Activated CD4-positive, alpha-beta T cell treated with anti-CD3 and anti-CD28 coated beads, Interleukin-2, amount 10 ng/mL, durations not matched to agents 7 days and 5 days (primary cell): ENCODE measurements around the gene ZNF689. TPM values are rescaled to one million over a fixed set of nuclear protein-coding genes. Genes with fewer than 3 reads are reported as not detected.

Experiments
- CTCF ChIA-PET: fragments of 350-600 bp; sonication (Branson Sonifier 250); formaldehyde crosslinking; loops from one replicate; lab custom pipeline; 2021; ENCODE audit warnings: antibody characterized with exemption; lab: Charles Lee
- POLR2A ChIA-PET: fragments of 350-600 bp; sonication (Branson Sonifier 250); formaldehyde crosslinking; loops from one replicate; lab custom pipeline; 2021; ENCODE audit warnings: antibody characterized with exemption; lab: Charles Lee
- DNase-seq: peaks from one replicate; pipeline ENCODE4 v3.0.0-alpha.2; 2020
- H3K27ac Mint-ChIP-seq: one replicate; pipeline ENCODE4 v1.8.0; 2021; ENCODE audit warnings: mild to moderate bottlenecking, moderate library complexity, mixed read lengths
- H3K27me3 Mint-ChIP-seq: one replicate; pipeline ENCODE4 v1.8.0; 2021; ENCODE audit warnings: mixed read lengths
- H3K36me3 Mint-ChIP-seq: one replicate; pipeline ENCODE4 v1.8.0; 2021; ENCODE audit warnings: low read depth, mixed read lengths
- H3K4me1 Mint-ChIP-seq: one replicate; pipeline ENCODE4 v1.8.0; 2021; ENCODE audit warnings: mixed read lengths
- H3K4me3 Mint-ChIP-seq: one replicate; pipeline ENCODE4 v1.8.0; 2021; ENCODE audit warnings: mild to moderate bottlenecking, moderate library complexity, mixed read lengths
- H3K9me3 Mint-ChIP-seq: one replicate; pipeline ENCODE4 v1.8.0; 2021; ENCODE audit warnings: mixed read lengths
- total RNA-seq, 2 experiments: library from RNA; stranded (reverse); gene quantifications; one replicate each; pipeline ENCODE4 v1.2.3, GENCODE V29; 2021

Gene ZNF689
- total RNA-seq, 2 experiments from 2014 or later: 12.8 to 13.8 TPM

DNA sequence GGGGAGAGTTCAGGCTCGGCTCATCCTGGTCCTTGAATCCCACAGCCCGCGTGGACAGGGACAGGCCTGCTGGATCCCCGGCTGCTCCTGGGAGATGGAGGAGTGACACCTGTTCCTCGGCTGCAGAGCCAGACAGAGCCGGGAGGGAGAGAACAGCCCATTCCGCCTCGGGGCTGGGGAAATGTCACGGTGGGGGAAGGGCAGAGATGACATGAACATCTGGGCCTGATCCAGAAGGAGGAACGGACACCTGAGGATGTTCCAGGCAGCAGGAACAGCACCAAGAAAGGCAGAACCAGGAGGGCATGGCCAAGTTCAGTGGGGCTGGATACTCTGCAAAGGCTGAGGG lies 54.1 kb downstream of the ZNF689 start:
- ChIA-PET POLR2A (no interaction called here), CTCF (interaction anchor here (1.2 to 3.0 kb wide), 3 partner anchors 10 to 21 kb away, joined by 3 to 18 read pairs (median 3); partner anchors contain the start of gene ZNF747)
- H3K4me3 Mint-ChIP-seq: peak overlapping the region; percentile 87
- peaks cover 57% of the 10 kb centered on the region for H3K4me1 Mint-ChIP-seq
- peaks cover 41% of the 10 kb centered on the region for H3K36me3 Mint-ChIP-seq
- DNase-seq: no peak
- H3K27me3 Mint-ChIP-seq: no peaks in the 10 kb centered on the region
- H3K9me3 Mint-ChIP-seq: no peaks in the 10 kb centered on the region
- H3K27ac Mint-ChIP-seq: peak overlapping the region; percentile 64

DNA sequence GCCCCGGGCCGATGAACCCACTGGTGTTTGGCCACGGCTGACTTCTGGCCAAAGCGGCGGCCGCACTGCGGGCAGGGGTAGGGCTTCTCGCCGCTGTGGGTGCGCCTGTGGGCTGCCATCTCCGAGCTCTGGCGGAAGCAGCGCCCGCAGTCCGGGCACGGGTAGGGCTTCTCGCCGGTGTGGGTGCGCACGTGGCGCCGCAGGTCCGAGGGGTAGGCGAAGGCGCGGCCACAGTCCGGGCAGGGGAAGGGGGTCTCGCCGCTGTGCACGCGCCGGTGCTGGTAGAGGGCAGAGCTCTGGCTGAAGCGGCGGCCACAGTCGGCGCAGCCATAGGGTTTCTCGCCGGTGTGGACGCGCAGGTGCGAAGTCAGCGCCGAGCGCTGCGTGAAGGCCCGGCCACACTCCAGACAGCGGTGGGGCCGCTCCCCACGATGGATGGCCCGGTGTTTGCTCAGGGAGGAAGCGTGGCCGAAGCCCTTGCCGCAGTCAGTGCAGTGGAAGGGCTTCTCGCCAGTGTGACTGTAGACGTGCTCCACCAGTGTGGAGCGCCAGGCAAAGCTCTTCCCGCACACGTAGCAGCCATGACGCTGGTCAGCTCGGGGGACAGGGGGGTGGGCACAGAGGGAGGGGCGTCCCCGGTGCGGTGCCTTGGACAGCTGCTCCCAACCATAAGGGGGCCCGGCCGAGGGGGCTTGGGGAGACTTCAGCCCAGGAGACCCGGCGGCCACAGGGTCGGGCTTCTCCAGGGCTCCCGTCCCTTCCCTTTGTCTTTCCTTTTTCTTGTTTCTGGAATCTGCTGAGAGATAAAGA lies 54.7 kb downstream of the ZNF689 start:
- peak overlapping the region; percentile 87 for H3K4me3 Mint-ChIP-seq
- H3K27me3 Mint-ChIP-seq: no peaks in the 10 kb centered on the region
- ChIA-PET POLR2A (no interaction called here), CTCF (interaction anchor here (0.6 to 1.9 kb wide), 3 partner anchors 10 to 28 kb away, joined by 3 to 7 read pairs (median 4); no protein-coding TSS in a partner anchor)
- peaks cover 58% of the 10 kb centered on the region for H3K4me1 Mint-ChIP-seq
- no peak for DNase-seq
- H3K9me3 Mint-ChIP-seq: no peaks in the 10 kb centered on the region
- H3K27ac Mint-ChIP-seq: peak overlapping the region; percentile 64
- peaks cover 41% of the 10 kb centered on the region for H3K36me3 Mint-ChIP-seq

DNA sequence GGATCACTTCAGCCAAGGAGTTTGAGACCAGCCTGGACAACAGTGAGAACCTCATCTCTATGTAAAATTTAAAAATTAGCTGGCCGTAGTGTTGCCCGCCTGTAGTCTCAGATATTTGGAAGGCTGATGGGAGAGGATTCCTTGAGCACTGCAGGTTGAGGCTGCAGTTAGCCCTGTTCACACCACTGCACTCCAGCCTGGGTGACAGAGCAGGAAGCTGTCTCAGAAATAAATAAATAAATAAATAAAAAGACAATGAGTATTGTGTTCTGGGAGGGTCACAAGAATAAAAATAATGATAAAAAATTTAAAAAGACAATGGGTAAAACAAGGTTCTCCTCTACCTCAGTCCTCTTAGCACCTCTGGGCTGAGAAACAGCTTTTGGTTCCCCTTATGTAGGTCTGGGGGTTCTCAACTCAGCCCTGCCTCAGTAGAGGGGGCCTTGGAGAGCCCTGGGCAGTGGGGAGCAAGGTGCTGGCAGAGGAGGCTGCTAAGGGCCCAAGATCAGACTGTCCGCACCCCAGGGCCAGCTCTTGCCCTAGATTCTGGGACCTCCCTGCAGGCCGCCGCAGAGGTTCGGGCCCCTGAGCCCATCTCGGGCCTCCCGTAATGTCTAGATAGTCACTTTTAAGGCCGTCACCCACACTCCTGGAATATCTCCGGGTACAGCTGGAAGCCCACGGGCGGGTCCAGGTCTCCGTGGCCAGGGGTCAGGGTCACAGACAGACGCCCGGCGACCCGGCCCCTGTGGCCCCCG lies 55.5 kb downstream of the ZNF689 start:
- no peaks in the 10 kb centered on the region for H3K27me3 Mint-ChIP-seq
- no peak overlapping the region for H3K27ac Mint-ChIP-seq
- H3K9me3 Mint-ChIP-seq: no peaks in the 10 kb centered on the region
- CTCF ChIA-PET: interaction anchor here (0.6 to 1.9 kb wide), 3 partner anchors 19 to 30 kb away, joined by 3 to 7 read pairs (median 4); no protein-coding TSS in a partner anchor
- POLR2A ChIA-PET: no interaction called here
- no peak overlapping the region for H3K4me3 Mint-ChIP-seq
- no peak for DNase-seq
- peaks cover 57% of the 10 kb centered on the region for H3K4me1 Mint-ChIP-seq
- peaks cover 41% of the 10 kb centered on the region for H3K36me3 Mint-ChIP-seq

DNA sequence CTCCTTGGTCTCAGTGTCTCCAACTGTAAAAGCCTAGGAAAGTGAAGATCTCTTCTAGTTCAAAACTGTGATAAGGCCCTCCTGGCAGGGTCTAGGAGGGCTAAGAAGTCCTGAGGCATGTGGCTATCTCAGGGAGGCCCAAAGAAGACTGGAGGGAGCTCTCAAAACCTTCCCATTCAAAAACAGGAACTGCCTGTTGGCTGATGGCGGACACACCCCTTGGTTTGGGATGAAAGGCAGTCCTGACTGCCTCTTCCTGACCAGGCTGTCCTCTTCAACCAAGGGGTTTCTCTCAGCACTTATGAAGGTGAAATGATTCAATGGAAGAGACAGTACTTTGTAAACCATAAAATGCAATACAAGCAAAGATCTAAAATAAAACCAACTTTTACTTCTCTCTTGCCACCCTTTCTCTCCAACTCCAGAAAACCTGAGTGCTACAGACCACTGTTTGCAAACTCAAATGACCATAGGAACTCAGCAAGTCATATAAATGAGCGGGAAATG lies 56.7 kb downstream of the ZNF689 start:
- H3K4me1 Mint-ChIP-seq: peaks cover 54% of the 10 kb centered on the region
- H3K27me3 Mint-ChIP-seq: no peaks in the 10 kb centered on the region
- peaks cover 41% of the 10 kb centered on the region for H3K36me3 Mint-ChIP-seq
- H3K4me3 Mint-ChIP-seq: peak overlapping the region; percentile 16
- peak overlapping the region; percentile 95 for H3K27ac Mint-ChIP-seq
- POLR2A ChIA-PET: no interaction called here
- no peak for DNase-seq
- H3K9me3 Mint-ChIP-seq: no peaks in the 10 kb centered on the region
- CTCF ChIA-PET: interaction anchor here (1.3 to 3.5 kb wide), 2 partner anchors 18 to 124 kb away, joined by 4 to 19 read pairs; partner anchors contain the start of genes DCTPP1 and ZNF747

DNA sequence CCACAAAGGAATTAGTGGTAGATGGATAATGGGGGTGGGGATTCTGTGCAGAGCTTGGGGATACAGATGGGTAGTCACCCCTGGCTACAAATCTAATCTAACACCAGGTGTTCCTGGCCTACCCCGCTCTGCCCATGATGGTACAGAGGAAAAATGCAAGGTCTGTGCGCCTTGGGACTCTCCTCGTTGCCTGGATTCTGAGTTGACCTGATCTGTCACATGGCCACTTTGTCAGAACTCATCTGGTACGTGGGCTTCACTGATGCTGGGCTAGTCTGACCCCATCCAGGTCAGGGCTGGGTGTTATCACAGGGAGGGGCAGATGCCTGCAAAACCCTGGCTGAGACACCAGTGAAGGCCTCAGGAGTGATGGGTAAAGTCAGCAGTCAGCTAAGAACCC lies 57.2 kb downstream of the ZNF689 start:
- no peaks in the 10 kb centered on the region for H3K9me3 Mint-ChIP-seq
- peaks cover 55% of the 10 kb centered on the region for H3K4me1 Mint-ChIP-seq
- ChIA-PET POLR2A (no interaction called here), CTCF (interaction anchor here (1.2 to 3.5 kb wide), 3 partner anchors 12 to 123 kb away, joined by 3 to 19 read pairs (median 4); partner anchors contain the start of genes DCTPP1 and ZNF747)
- H3K36me3 Mint-ChIP-seq: peaks cover 44% of the 10 kb centered on the region
- H3K4me3 Mint-ChIP-seq: peak overlapping the region; percentile 16
- DNase-seq: no peak
- H3K27ac Mint-ChIP-seq: peak overlapping the region; percentile 95
- no peaks in the 10 kb centered on the region for H3K27me3 Mint-ChIP-seq

Other genes starting within 250 kb of the ZNF689 start
- 10 to 100 TPM; 63.9 to 69.9 TPM for gene TBC1D10B, start 239.9 kb downstream of the ZNF689 start, total RNA-seq
- gene MYL11, start 235.6 kb downstream of the ZNF689 start, total RNA-seq: not detected
- 100 to 1,000 TPM; 383 to 413 TPM for gene SEPTIN1, start 227.8 kb downstream of the ZNF689 start, total RNA-seq
- gene ZNF48, start 215.0 kb downstream of the ZNF689 start, total RNA-seq: 10 to 100 TPM; 13.7 to 13.9 TPM
- 1 to 10 TPM; 3.4 to 3.7 TPM for gene ZNF771, start 202.8 kb downstream of the ZNF689 start, total RNA-seq
- 10 to 100 TPM; 48.4 to 51.4 TPM for gene DCTPP1, start 180.4 kb downstream of the ZNF689 start, total RNA-seq
- gene SEPHS2, start 164.5 kb downstream of the ZNF689 start, total RNA-seq: 10 to 100 TPM; 52.2 to 58.9 TPM
- 100 to 1,000 TPM; 521 to 598 TPM for gene ITGAL, start 137.6 kb downstream of the ZNF689 start, total RNA-seq
- 1 to 10 TPM; 1.9 to 2.6 TPM for gene ZNF768, start 83.8 kb downstream of the ZNF689 start, total RNA-seq
- 10 to 100 TPM; 10.4 to 11.8 TPM for gene ZNF747, start 75.5 kb downstream of the ZNF689 start, total RNA-seq
- gene ZNF764, start 52.0 kb downstream of the ZNF689 start, total RNA-seq: 10 to 100 TPM; 17.5 to 18.2 TPM
- gene ZNF688, start 38.7 kb downstream of the ZNF689 start, total RNA-seq: 10 to 100 TPM; 13.3 to 13.8 TPM
- 10 to 100 TPM; 17.0 to 18.3 TPM for gene ZNF785, start 24.7 kb downstream of the ZNF689 start, total RNA-seq
- gene PRR14, start 40.6 kb upstream of the ZNF689 start, total RNA-seq: 10 to 100 TPM; 78.6 to 80.1 TPM
- gene FBRS, start 48.0 kb upstream of the ZNF689 start, total RNA-seq: 100 to 1,000 TPM in 1 of 2 experiments, 10 to 100 TPM in 1; 88.9 to 109 TPM
- gene SRCAP, start 88.8 kb upstream of the ZNF689 start, total RNA-seq: 10 to 100 TPM; 81.7 to 86.1 TPM
- 10 to 100 TPM; 41.1 to 43.4 TPM for gene PHKG2, start 138.0 kb upstream of the ZNF689 start, total RNA-seq
- 1 to 10 TPM; 2.2 to 3.0 TPM for gene CFAP119, start 151.7 kb upstream of the ZNF689 start, total RNA-seq
- 100 to 1,000 TPM in 1 of 2 experiments, 10 to 100 TPM in 1; 81.9 to 101 TPM for gene RNF40, start 151.9 kb upstream of the ZNF689 start, total RNA-seq
- gene ZNF629, start 176.8 kb upstream of the ZNF689 start, total RNA-seq: 1 to 10 TPM; 1.4 TPM